ENCODE results near the gene IMMP2L. TPM values are rescaled to one million over a fixed set of nuclear protein-coding genes. Genes with fewer than 3 reads are reported as not detected.

Gene IMMP2L
- polyA plus RNA-seq, 1 experiment = 5.8 TPM

- Histone ChIP-seq H3K36me3 (ENCODE audit: control insufficient read depth, insufficient read depth, low read length) (no peaks in the 10 kb centered on the region), H3K27me3 (ENCODE audit: control insufficient read depth, insufficient read depth, low read length) (no peaks in the 10 kb centered on the region), H3K4me3 (ENCODE audit: low read depth, low read length) (no peak overlapping the region)
- no peak for DNase-seq (ENCODE audit: low read depth)
- POLR2A ChIA-PET = no interaction called here
- CTCF ChIA-PET = no interaction called here
- TF ChIP-seq CTCF (IDR thresholded peaks at IDR 0.05; ENCODE audit: insufficient read depth, low read depth, low read length) = no peak
Observed at GRCh38 chr7:111228437-111228836, 333.9 kb downstream of the IMMP2L start.

- TF ChIP-seq CTCF (IDR thresholded peaks at IDR 0.05; ENCODE audit: insufficient read depth, low read depth, low read length) = no peak
- ChIA-PET CTCF (interaction anchor here (1.0 kb wide), 1 partner anchor 9 kb away, joined by 4 read pairs; no protein-coding TSS in a partner anchor), POLR2A (no interaction called here)
- no peak overlapping the region for H3K4me3 ChIP-seq (ENCODE audit: low read depth, low read length)
- no peak for DNase-seq (ENCODE audit: low read depth)
- H3K27me3 ChIP-seq (ENCODE audit: control insufficient read depth, insufficient read depth, low read length) = no peaks in the 10 kb centered on the region
- H3K36me3 ChIP-seq (ENCODE audit: control insufficient read depth, insufficient read depth, low read length) = no peaks in the 10 kb centered on the region
Observed at GRCh38 chr7:111226800-111227199, 335.5 kb downstream of the IMMP2L start.

GRCh38 chr7:111224354-111225231 lies 337.7 kb downstream of the IMMP2L start:
- CTCF ChIA-PET = no interaction called here
- TF ChIP-seq CTCF (IDR thresholded peaks at IDR 0.05; ENCODE audit: insufficient read depth, low read depth, low read length) = no peak
- DNase-seq (ENCODE audit: low read depth) = no peak

GRCh38 chr7:111223802-111224253 lies 338.5 kb downstream of the IMMP2L start:
- DNase-seq (ENCODE audit: low read depth) = no peak
- TF ChIP-seq CTCF (IDR thresholded peaks at IDR 0.05; ENCODE audit: insufficient read depth, low read depth, low read length) = no peak
- Histone ChIP-seq H3K4me3 (ENCODE audit: low read depth, low read length) (no peak overlapping the region), H3K36me3 (ENCODE audit: control insufficient read depth, insufficient read depth, low read length) (no peaks in the 10 kb centered on the region), H3K27me3 (ENCODE audit: control insufficient read depth, insufficient read depth, low read length) (no peaks in the 10 kb centered on the region)
- CTCF ChIA-PET = no interaction called here
- POLR2A ChIA-PET = no interaction called here

More at GRCh38 chr7:111224354-111225231, 337.7 kb downstream of the IMMP2L start:
- Histone ChIP-seq H3K36me3 (ENCODE audit: control insufficient read depth, insufficient read depth, low read length) (no peaks in the 10 kb centered on the region), H3K4me3 (ENCODE audit: low read depth, low read length) (no peak overlapping the region), H3K27me3 (ENCODE audit: control insufficient read depth, insufficient read depth, low read length) (no peaks in the 10 kb centered on the region)
- POLR2A ChIA-PET = no interaction called here

GRCh38 chr7:111215550-111215949 lies 346.7 kb downstream of the IMMP2L start:
- Histone ChIP-seq H3K36me3 (ENCODE audit: control insufficient read depth, insufficient read depth, low read length) (no peaks in the 10 kb centered on the region), H3K4me3 (ENCODE audit: low read depth, low read length) (no peak overlapping the region), H3K27me3 (ENCODE audit: control insufficient read depth, insufficient read depth, low read length) (no peaks in the 10 kb centered on the region)
- no peak for DNase-seq (ENCODE audit: low read depth)
- TF ChIP-seq CTCF (IDR thresholded peaks at IDR 0.05; ENCODE audit: insufficient read depth, low read depth, low read length) = no peak
- CTCF ChIA-PET = no interaction called here
- POLR2A ChIA-PET = no interaction called here
